PFSK-1 (cell line): ENCODE measurements around the gene AVPR1B.

ENCODE experiments used
- POLR2AphosphoS5 ChIP-seq: IDR thresholded peaks from 2 replicates; pipeline ENCODE4 v1.6.1; 2012; ENCODE audit warnings: low read depth, mild to moderate bottlenecking, control low read depth, low read length, moderate library complexity
- TAF1 ChIP-seq: IDR thresholded peaks from 2 replicates; pipeline ENCODE4 v1.6.1; 2012; ENCODE audit warnings: low read length, control low read depth, borderline replicate concordance; ENCODE audit not compliant: insufficient read depth

- no peak for TF ChIP-seq POLR2AphosphoS5
- TF ChIP-seq TAF1: no peak
Measured at GRCh38 chr1:206107168-206107544, 10.0 kb downstream of the AVPR1B start.
